HG03571 (cell line): ENCODE measurements around the gene FAM163B.

Experiments
- ATAC-seq: cut with Tn5 transposase; IDR thresholded peaks from one replicate; pipeline ENCODE4 v1.9.1; 2021; ENCODE audit not compliant: unreplicated experiment

FAM163B gene

DNA sequence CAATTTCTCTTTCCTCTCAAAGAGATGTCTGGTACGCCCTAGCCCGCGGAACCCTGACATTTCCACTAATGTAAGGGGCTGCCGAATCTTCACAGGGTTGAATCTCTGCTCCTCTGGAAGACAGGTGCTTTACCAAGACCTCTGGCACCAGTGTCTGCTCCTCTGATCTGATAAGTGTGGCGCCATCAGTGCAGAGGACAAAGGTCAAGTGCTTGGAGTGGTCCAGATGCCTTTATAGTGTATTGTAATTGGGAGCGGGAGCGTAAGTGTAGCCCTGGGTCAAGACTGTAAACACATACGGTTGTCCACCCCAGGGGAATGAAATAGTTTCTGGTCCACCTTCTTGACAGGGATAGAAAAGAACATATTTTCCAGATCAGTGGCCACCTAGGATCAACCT lies 57.0 kb downstream of the FAM163B start:
- no peak for ATAC-seq

DNA sequence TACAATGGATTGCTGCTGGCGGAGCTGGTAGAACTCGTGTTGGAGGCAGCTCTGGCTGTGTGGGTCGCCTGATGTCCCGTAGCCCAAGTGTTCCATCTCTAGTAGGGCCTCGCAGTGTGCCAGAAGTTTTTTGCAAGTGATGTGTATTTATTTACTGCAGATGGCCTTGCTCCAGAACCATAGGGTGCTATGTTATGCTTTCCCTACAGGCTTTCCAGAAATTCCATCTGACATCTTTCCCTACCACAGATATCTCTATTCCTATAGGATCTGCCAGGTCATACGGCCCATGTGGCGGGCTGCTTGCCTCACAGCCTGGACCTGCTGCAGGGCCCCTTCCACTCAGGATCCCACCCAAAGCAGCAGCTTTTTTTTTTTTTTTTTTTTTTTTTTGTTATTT lies 57.7 kb downstream of the FAM163B start:
- ATAC-seq = no peak

DNA sequence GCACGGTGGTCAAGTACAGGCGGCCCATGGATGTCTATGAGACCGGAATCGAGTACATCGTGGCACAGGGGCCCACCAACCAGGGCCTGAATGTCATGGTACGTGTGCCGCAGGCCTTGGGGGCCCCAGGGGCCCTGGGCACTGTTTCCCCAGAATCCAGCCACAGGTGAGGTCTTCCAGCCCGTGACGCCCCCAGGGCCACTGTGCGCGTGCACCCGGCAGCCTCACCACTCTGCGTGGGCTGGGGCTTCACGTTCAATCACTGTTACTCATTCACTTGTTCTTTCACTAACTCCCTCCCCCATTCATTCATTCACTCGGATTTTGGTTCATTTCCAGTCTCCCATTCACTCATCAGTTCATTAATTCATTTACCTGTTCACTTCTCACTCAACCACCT lies 62.1 kb downstream of the FAM163B start:
- ATAC-seq = no peak

DNA sequence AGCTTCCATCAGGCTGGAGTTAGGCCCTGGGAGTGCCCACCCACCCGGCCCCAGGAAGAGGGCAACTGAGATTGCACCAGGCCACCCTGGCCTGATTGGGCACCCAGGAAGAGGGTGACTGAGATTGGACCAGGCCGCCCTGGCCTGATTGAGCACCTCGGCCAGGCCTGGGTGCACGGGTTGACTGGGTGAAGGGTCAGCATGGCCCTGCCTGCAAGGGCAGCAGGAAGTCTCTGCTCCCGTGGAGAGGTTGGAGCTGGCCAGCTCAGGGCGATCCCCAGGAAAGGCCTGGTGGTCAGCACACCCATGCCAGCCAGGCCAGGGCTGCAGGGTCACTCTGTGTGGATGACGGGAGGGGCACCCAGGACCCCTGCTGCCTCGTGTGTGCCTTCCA lies 62.9 kb downstream of the FAM163B start:
- ATAC-seq = no peak

DNA sequence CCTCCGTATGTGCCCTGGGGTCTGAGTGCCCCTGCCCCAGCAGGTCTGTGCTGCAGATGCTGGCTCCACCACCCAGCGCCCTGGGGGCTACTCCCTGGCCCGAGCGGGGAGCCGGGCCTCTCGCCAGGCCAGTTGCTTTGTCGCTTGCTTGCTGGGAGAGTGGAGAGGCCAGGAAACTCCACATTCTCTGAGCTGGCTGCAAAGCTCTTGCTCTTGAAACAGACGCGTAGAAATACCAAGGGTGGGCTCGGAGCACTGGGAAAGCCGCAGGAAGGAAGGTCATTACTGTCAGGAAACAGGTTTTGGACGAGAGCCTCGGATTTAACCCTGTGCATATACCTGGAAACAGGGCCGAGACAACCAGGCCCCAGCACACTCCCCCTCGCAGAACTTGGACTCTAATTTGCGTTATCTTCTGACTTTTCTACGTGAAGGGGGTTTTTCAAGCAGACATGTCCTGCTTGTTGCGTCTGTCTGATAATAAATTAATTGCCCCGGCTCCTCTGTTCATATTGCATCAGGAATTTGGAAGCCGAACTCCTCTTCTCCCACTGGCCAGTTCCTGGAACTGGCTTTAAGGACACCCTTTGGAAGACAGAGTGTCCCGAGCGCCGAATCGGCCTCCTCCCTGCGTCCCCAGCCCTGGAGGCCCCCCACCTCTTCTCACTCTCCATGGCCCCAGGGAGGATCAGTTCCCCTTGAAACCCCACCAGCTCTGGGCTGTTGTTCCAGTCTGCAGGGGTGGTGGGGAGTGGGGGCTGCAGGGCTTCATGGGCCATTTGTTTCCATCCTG lies 63.5 kb downstream of the FAM163B start:
- ATAC-seq = no peak

DNA sequence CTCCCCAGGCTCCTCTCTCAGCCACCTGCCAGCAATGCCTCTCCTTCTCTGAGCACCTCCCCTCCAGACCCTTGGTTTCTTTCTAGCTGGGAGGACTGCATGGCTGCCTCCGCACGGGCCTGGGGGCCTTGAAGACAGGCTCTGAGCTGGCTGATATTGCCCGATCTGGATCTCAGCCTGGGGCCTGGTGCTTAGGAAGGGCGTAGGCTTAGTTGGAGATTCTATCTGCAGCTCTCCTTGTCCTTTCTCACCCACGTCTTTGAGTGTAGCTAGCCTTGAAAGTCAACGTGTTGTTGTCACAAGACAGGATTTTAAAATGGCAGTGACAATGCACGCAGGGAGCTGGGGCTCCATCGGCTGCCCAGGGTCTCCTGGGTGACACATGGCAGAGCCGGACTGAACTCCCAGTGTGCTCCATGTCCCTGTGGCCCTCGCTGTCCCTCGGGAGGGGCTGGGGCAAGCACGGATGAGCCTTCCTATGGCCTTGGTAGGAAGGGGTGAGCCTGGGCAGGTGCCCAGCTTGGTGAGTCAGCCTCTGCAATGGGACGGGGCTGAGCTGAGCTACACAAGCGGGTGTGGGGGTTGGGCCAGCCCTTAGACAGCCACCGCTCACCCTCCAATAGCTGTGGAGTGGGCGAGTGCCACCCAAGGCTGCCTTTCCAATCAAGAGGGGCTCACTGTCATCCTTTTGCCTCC lies 65.3 kb downstream of the FAM163B start:
- no peak for ATAC-seq

DNA sequence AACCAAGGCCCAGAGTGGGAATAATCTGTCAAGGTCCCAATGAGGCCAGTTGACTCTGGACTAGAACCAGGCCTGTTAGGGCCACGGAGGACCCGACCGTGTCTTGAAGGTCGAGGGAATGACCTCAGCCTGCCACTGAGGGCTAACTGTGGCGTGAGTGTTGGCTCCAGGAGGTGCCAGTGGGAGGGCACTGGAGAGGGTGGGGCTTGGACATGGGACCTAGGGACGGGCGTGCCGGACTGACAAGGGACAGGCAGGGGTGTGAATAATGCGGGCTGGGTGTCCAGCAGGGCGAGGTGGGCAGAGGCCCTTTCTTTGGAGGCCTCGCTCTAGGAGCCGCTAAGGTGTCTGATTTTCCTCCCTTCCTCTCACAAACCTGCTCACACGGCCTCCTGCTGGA lies 67.2 kb downstream of the FAM163B start:
- no peak for ATAC-seq

DNA sequence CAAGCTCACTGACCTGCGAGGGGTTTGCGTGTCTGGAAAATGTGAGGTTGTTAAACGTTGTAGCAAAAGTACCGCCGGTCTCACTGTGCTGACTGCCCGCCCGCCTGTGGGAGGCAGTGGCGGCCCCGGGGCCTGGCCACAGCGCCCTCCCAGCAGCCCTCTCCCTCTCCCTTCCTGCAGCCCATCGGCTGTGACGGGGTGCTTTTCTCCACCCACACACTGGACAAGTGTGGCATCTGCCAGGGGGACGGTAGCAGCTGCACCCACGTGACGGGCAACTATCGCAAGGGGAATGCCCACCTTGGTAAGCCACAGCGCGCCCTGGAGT lies 68.5 kb downstream of the FAM163B start:
- ATAC-seq = no peak

DNA sequence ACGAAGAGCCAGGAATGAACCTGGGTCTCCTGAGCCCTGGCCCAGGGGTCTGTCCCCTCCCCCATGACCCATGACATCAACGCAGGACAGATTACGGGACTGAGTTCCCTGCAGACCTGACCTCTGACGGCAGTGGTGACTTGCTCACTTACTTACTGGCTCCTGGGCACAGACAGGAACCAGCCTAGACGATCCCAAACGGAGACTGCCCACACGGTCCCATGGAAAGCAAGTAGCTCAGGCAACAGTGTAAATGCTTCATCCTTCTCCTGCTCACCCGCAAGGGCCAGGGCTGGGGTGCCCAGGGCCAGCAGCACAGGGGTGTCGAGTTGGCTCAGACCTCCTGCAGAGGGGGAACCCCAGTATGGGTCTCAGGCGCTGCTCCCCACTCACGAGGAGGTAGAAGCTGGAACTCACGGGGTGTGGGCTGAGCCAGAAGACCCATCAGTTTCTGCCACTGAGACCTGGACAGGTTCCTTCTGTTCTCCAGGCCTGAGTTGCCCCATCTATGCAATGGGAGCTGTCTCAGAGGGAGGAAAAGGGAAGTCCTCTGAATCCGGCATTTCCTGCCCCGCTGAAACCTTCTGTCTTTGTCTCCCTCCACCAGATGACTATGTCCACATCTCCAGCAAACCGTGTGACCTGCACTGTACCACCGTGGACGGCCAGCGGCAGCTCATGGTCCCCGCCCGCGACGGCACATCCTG lies 69.0 kb downstream of the FAM163B start:
- ATAC-seq = no peak

DNA sequence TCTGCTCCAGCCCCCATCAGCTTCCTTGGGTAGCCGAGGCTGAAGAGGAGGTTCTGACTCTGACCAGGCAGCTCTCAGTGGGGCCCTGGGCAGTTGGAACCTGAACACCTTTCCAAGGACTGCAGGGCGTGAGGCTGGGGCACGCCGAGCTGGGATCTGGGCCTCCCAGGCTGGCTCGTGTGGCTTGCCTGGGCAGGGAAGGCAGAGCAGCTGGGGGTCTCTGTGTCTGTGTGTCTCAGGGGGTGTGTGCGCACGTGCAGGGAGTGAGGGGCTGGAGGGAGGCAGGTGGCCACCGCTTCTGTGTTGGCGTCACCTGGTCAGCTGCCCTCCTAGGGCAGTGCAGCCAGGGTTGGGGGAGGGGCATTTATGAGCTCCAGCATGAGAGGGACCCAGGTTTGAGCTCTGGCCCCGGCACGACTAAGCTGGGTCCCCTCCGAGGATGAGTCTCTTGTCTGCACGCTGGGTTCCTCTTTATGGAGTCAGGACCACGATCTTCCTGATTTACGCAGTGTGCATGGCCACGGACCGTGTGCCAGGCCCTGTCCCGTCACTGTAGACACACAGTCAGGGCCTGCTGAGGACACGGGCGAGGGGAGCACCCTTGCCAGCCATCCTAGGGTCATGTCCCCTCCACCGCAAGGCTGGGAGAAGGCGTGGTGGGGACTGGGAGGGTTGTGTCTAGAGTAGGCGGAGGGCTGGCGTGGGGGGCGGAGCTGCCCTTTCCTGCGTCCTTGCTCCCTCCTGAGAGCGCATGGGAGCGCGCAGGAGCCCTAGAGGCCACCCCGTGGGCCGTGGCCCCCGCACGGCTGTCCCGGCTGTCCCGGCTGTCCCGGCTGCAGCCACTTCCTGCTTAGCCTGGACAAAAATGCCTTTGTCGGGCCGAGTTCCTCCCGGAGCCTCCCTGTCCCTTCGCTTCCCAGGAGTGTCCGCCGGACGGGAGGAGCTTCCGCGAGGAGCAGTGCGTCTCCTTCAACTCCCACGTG lies 70.0 kb downstream of the FAM163B start:
- no peak for ATAC-seq

DNA sequence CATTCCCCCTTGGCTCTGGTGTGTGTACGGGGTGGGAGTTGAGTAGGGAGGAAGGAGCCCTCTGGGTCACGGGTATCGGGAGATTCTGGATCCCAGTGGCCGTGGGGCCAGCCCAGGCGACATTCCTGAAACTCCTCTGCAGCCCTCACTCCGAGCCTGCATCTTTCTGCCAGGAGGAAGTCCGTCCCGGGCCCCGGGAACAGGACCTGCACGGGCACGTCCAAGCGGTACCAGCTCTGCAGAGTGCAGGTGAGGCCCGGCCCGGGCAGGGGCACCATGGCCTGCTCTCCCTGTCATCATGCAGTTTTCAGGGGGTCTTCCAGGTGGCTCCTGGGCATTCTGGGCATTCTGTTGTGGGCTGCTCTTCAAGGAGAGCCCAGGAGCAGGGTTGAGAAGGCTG lies 71.0 kb downstream of the FAM163B start:
- ATAC-seq = no peak

DNA sequence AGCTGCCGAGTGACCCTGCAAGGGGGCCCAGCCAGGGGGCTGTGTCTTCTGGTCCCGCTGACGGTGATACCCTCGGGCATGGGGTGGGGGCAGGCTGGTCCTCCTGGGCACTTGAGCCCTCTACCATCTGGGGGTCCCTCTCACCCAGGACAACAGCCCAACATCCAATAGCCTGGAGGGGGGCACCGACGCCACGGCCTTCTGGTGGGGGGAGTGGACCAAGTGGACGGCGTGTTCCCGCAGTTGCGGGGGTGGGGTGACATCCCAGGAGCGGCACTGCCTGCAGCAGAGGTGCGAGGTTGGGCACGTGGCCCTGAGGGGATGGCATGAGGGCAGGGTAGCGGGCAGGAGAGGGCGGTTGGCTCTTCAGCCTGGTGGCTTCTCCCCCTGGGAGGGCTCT lies 71.9 kb downstream of the FAM163B start:
- no peak for ATAC-seq

DNA sequence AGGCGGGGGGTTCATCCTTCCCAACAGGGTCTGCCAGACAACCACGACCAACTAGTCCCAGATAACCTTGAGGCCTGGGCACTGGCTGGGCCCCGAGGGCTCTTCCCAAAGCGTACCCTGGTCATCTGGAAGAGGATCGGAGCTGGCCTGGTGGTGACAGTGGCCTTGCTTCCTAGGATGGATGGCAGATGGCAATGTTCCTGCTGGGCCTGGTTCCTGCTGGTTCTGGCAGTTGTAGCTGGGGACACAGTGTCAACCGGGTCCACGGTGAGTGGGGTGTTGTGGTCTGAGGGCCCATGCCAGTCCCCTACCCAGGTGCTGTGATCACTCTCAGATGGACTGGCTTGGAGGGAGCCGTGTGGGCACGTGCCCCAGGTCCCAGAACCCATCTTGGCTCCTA lies 72.7 kb downstream of the FAM163B start:
- ATAC-seq = no peak

DNA sequence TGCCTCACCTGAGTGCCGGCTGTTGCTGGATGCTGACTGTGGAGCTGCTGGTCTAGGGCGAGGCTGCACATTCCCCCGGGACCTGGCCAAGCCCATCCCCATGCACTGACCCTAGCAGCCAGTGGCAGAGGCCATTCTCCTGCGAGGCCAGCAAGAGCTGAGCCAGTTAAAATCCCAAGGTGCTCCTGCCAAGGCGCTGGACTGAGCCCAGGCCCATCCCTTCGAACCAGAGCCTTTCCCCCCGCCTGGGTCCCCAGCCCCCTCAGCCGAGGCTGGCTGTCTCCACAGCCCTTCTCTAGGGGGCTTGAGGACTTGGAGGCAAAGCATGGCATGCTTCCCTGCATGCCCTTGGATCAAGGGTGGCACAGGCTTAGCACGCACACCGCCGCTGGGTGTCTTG lies 73.1 kb downstream of the FAM163B start:
- no peak for ATAC-seq

DNA sequence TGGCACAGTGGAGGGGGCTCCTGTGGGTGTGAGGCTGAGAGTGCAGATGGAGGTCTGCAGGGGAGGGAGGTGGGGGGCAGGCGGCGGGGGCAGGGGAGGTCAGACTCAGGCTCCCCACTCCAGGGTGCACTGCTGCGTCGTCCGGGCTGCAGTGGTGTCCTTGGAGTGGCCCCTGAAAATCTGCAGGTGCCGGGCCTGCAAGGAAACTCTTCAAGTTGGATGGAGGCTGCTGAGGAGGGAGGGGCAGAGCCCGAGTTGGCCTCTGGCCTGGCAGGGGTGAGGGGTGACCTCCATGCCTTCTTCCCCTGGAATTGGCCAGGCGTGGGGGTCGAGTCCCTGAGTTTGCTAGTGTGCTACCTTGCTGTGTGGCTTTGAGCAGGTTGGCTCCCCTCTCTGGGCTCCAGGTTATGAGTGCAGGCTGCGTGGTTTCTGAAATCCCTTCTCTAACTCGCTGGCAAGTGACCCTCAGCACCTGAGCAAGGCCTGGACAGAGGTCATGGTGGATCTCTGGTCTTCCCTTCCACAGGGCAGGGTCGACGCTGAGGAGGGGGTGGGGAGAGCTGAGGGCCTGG lies 73.8 kb downstream of the FAM163B start:
- no peak for ATAC-seq

DNA sequence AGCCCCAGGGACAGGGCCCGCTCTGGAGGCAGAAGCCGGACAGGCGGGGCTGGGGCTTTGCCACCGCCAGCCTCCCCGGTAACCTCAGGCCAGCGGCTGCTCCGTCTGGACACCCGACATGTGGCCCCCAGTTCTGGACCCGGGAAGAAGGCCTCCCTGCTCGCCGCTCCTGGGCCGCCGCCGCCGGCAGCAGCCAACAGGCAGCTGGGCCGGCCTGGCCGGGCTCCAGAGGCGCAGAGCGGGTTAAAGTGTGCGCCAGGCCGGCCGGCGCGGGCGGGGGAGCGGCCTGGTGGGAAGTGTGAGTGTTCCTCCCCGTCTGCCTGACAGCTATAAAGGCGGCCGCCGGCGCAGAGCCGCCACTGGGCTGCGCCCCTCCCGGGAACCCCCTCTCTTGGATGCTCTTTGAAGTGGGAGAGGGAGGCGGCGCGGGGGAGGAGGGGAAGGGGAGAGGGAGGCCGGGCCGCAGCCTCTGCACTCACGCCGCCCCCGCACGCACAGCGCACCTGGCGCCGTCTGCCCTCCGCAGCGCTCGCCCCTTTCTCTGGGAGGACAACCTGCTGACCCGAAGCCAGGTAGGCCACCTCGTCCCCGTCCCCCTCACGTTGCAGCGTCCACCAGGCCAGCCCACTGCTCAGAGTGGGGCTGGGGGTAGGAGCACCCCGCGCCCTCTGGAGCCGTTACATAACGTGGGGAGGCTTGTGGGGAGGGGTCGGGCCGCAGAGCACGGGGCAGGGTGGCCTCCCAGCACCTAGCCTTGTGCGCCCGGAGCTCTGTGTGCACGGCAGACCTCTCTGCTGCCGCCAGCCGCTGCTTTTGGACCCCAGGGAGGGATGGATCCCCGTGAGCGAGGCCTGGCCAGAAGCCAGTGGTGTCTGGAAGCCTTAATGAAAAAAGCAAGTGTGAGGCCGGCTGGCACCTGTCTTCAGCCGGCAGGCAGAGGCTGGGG lies 74.6 kb downstream of the FAM163B start, which contains the start of gene ADAMTSL2:
Gene ADAMTSL2, plus strand, starts transcription at position 359 of the 946 bp plus-strand sequence. CDS start 2,009 bp downstream, outside the sequence.
- ATAC-seq = no peak

DNA sequence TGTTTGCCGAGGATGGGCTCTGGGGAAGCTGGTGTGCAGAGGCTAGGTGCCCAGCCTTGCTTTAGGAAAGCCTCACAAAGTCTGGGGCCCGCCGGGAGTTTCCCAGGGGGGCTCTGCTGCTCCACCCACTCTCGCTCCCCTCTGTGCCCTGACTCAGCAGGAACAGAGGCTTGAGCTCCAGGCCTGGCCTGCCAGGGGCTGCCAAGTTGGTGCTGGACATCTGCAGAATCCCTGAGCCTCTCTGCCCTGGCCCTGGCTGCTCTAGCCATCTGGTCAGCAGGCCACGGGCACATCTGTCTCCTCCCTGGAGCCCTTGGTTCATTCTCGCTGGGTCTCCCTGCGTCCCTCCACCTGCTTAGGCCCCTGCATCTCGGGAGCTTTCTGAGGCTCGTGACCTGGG lies 75.3 kb downstream of the FAM163B start:
- ATAC-seq = no peak

DNA sequence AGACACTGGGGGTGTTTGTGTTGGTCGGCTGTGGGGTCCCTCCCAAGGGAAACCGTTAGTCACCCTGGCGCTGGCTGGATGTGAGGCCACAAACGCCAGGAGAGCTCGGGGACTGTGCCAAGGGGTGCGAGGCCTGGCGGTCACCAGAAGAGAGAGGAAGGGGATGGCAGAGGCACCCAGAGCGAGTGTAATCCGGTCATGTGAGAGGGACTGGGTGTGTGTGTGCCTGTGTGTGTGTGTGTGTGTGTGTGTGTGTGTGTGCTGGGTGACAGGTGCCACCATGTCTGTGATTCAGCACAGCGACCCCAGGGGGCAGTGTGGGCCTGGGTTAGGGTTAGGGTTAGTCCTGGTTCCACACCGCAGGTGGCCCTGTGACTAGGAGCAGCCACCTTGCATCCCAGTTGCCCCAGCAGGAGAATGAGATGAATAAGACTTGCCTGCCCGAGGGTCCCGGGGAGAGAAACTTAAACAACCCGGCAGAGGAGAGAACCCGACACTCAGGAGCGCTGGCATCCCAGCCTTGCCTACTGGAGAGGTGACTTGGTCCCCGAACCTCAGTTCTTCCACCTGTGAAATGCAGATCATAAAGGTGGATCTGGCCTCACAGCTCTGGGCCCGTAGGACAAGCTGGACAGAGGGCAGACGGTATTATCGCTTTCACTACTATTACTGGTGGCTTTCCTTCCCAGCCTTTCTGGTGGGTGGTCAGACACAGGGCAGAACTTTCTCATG lies 76.1 kb downstream of the FAM163B start:
- ATAC-seq = no peak

DNA sequence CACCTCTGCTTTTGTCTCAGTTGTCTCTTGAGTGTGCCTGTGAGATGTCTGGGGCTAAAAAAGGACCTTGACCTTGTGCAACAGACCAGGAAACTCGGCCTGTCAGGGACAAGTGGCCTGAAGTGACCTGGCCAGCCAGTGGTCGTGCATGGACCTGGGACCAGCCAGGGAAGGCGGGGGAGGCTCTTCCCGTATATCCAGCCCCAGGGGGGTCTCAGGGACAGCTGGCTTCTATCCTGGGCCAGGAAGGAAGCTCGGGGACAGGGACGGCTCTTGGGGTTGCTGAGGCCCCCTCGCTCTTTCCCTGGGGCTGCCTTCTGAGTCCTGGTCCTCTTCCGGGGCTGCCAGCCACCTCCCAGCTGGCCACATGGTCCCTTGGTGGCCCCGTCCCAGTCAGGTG lies 77.9 kb downstream of the FAM163B start:
- ATAC-seq = no peak
